Measurements from ENCODE around the gene SLC1A6. TPM values are rescaled to one million over a fixed set of nuclear protein-coding genes. Genes with fewer than 3 reads are reported as not detected.

The SLC1A6 gene
- total and polyA plus RNA-seq, 2 donors from 2014 or later: not detected

DNA sequence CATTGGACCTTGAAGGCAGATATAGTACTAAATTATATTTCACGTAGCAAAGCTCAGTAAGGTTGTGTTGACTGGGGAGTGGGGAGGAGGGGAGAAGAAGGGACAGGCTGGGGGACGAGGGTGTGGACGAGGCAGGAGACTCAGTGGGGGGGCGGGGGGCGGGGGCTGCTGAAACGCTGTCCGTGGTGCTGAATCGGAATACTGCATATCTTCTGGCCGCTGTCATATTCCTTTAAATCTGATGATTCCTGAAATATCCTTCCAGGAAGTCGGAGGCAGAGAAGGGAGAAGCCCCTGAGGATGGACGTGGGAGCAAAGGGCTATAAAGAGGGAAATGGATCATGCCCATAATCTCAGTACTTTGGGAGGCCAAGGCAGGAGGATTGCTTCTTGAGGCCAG lies 34.9 kb upstream of the SLC1A6 start:
- H3K4me1 ChIP-seq (ENCODE audit: control insufficient read depth in 2 of 3, insufficient read depth in 2 of 3, low read depth in 1 of 3, low read length in 3 of 3): no peaks in the 10 kb centered on the region
- intact Hi-C loops (cut with DNase I): no loop called here
- H3K27ac ChIP-seq (ENCODE audit: low read depth in 2 of 2, low read length in 2 of 2): no peak overlapping the region
- H3K4me3 ChIP-seq (ENCODE audit: low read length in 3 of 3): no peak overlapping the region
- no peak for FAIRE-seq
- peaks cover 8% of the 10 kb centered on the region for H3K27me3 ChIP-seq (ENCODE audit: control insufficient read depth, insufficient read depth, low read length)
- no peaks in the 10 kb centered on the region for H3K36me3 ChIP-seq (ENCODE audit: control insufficient read depth in 2 of 3, insufficient read depth in 3 of 3, low read length in 3 of 3)
- peak in 2 of 5 donors; percentile 10 to 16 for DNase-seq
- TF ChIP-seq, protein P1, sequence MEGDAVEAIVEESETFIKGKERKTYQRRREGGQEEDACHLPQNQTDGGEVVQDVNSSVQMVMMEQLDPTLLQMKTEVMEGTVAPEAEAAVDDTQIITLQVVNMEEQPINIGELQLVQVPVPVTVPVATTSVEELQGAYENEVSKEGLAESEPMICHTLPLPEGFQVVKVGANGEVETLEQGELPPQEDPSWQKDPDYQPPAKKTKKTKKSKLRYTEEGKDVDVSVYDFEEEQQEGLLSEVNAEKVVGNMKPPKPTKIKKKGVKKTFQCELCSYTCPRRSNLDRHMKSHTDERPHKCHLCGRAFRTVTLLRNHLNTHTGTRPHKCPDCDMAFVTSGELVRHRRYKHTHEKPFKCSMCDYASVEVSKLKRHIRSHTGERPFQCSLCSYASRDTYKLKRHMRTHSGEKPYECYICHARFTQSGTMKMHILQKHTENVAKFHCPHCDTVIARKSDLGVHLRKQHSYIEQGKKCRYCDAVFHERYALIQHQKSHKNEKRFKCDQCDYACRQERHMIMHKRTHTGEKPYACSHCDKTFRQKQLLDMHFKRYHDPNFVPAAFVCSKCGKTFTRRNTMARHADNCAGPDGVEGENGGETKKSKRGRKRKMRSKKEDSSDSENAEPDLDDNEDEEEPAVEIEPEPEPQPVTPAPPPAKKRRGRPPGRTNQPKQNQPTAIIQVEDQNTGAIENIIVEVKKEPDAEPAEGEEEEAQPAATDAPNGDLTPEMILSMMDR (IDR thresholded peaks at IDR 0.05; ENCODE audit: borderline replicate concordance, extremely low read depth, insufficient read depth): no peak
- H3K9ac ChIP-seq (ENCODE audit: low read length in 3 of 3): no peak overlapping the region
- no peaks in the 10 kb centered on the region for H3K9me3 ChIP-seq (ENCODE audit: control insufficient read depth in 2 of 3, insufficient read depth in 1 of 3, low read length in 3 of 3)

DNA sequence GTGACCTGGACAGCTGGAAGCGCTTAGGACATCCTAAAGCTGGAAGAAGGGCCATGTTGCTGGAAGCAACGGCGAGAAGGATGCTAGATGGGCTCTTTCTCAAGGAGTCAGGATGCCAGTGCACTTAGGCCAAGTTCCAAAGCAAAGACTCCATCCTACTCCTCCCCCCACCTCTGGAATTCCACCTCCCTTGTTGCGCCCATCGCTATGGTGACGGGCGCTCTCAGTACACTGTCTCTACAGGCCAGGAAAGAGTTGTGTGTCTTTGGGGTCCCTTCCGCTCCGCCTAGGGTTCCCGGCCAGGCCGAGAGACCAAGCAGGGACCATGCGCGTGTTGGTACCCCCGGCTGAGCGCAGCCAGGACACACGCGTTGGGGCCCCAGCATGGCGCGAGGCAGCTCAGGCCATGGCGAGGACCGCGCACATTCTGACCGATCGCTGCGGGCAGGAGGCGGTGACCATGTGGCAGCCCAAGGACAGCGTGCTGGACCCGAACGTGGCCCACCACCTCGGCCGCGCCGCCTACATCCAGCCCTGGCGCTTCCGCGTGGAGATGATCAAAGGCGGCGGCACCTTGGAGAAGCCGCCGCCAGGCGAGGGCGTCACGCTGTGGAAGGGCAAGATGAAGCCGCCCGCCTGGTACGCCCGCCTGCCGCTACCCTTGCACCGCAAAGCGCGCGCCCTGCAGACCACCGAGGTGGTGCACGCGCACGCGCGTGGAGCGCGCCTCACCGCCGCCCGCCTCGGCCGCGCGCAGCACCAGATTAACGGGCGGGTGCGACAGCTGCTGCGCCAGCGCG lies 31.0 kb upstream of the SLC1A6 start:
- no peaks in the 10 kb centered on the region for H3K4me1 ChIP-seq (ENCODE audit: control insufficient read depth in 2 of 3, insufficient read depth in 2 of 3, low read depth in 1 of 3, low read length in 3 of 3)
- no peak overlapping the region for H3K4me3 ChIP-seq (ENCODE audit: low read length in 3 of 3)
- no peak overlapping the region for H3K9ac ChIP-seq (ENCODE audit: low read length in 3 of 3)
- FAIRE-seq (no peak), DNase-seq (peak in 3 of 5 donors; percentile 27 to 63 (median 53))
- H3K27ac ChIP-seq (ENCODE audit: low read depth in 2 of 2, low read length in 2 of 2): no peak overlapping the region
- H3K9me3 ChIP-seq (ENCODE audit: control insufficient read depth in 2 of 3, insufficient read depth in 1 of 3, low read length in 3 of 3): no peaks in the 10 kb centered on the region
- H3K27me3 ChIP-seq (ENCODE audit: control insufficient read depth, insufficient read depth, low read length): peaks cover 11% of the 10 kb centered on the region
- TF ChIP-seq, protein P1 (IDR thresholded peaks at IDR 0.05; ENCODE audit: borderline replicate concordance, extremely low read depth, insufficient read depth): no peak
- intact Hi-C loops (cut with DNase I): no loop called here
- H3K36me3 ChIP-seq (ENCODE audit: control insufficient read depth in 2 of 3, insufficient read depth in 3 of 3, low read length in 3 of 3): no peaks in the 10 kb centered on the region

DNA sequence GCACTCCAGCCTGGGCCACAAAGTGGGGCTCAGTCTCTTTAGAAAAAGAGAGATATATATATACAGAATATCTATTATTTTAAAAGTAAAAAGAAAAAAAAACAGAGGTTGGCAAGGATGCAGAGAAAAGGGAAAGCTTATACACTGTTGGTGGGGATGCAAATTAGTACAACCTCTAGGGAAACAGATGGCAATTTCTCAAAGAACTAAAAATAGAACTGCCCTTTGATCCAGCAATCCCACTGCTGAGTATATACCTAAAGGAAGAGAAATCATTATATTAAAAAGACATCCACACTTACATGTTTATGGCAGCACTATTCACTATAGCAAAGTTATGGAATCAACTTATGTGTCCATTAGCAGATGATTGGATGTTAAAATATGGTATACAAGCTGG lies 28.6 kb upstream of the SLC1A6 start:
- H3K9me3 ChIP-seq (ENCODE audit: control insufficient read depth in 2 of 3, insufficient read depth in 1 of 3, low read length in 3 of 3): no peaks in the 10 kb centered on the region
- DNase-seq (no peak), FAIRE-seq (no peak)
- H3K27me3 ChIP-seq (ENCODE audit: control insufficient read depth, insufficient read depth, low read length): peaks cover 11% of the 10 kb centered on the region
- H3K4me3 ChIP-seq (ENCODE audit: low read length in 3 of 3): no peak overlapping the region
- H3K4me1 ChIP-seq (ENCODE audit: control insufficient read depth in 2 of 3, insufficient read depth in 2 of 3, low read depth in 1 of 3, low read length in 3 of 3): no peaks in the 10 kb centered on the region
- no peak overlapping the region for H3K9ac ChIP-seq (ENCODE audit: low read length in 3 of 3)
- TF ChIP-seq, protein P1 (IDR thresholded peaks at IDR 0.05; ENCODE audit: borderline replicate concordance, extremely low read depth, insufficient read depth): no peak
- intact Hi-C loops (cut with DNase I): no loop called here
- no peak overlapping the region for H3K27ac ChIP-seq (ENCODE audit: low read depth in 2 of 2, low read length in 2 of 2)
- no peaks in the 10 kb centered on the region for H3K36me3 ChIP-seq (ENCODE audit: control insufficient read depth in 2 of 3, insufficient read depth in 3 of 3, low read length in 3 of 3)
